Adrenal gland (tissue), 12 donors: ENCODE results near the gene HIKESHI. TPM values are rescaled to one million over a fixed set of nuclear protein-coding genes. Genes with fewer than 3 reads are reported as not detected.
A peak's percentile ranks its signal among the peaks of the same experiment; 100 is the strongest.
"Not testable (repeated sequence)": the region's sequence is repeated elsewhere in the genome, so short reads cannot be mapped to it uniquely, and the experiment has no call there.

Experiments used
- DNase-seq, 7 donors: peaks; one replicate each; pipeline ENCODE4 v3.0.0-alpha.2; 2019 to 2020
- H3K27ac ChIP-seq, 5 donors: fragments of 200-600 bp; sonication (generic) in 4 of 5; 1 replicate in 3 of 5; 2 replicates in 2 of 5; pipeline versions ENCODE4 v1.5.1 to v1.8.0; 2016 to 2020; ENCODE audit warnings: mild to moderate bottlenecking in 1 of 5
- H3K27me3 ChIP-seq: fragments of 200-600 bp; 2 replicates; pipeline ENCODE4 v1.8.0; 2021
- H3K36me3 ChIP-seq, 2 donors: fragments of 200-600 bp; replicated peaks in 1 of 2; 1 replicate in 1 of 2; 2 replicates in 1 of 2; pipeline versions ENCODE4 v1.5.1 to v1.8.0; 2018 to 2022
- H3K4me1 ChIP-seq, 2 donors: fragments of 200-600 bp; replicated peaks in 1 of 2; 1 replicate in 1 of 2; 2 replicates in 1 of 2; pipeline versions ENCODE4 v1.5.1 to v1.8.0; 2018 to 2021
- H3K4me3 ChIP-seq, 4 donors: fragments of 200-600 bp; sonication (generic) in 3 of 4; one replicate each; pipeline ENCODE4 v1.5.1; 2016 to 2018
- H3K9me3 ChIP-seq, 3 donors: fragments of 200-600 bp; sonication (generic) in 1 of 3; replicated peaks in 1 of 3; 1 replicate in 2 of 3; 2 replicates in 1 of 3; pipeline versions ENCODE4 v1.5.1 to v1.8.0; 2016 to 2021
- POLR2A ChIP-seq, 2 donors: fragments of 450-650 bp; IDR thresholded peaks; one replicate each; pipeline ENCODE4 v1.6.1; 2017; ENCODE audit warnings: antibody characterized with exemption in 2 of 2, mild to moderate bottlenecking in 2 of 2, moderate library complexity in 1 of 2
- WGBS, 4 donors: extraction: QIAGEN DNeasy Blood & Tissue Kit in 2 of 4; methylation state at CpG; one replicate each; pipeline versions ENCODE4 v1.1.5 to v1.1.7; 2013 to 2017; 5-methylcytosine and 5-hydroxymethylcytosine counted together
- intact Hi-C, 2 donors: fragments of 100-400 bp; cut with DNase I; formaldehyde crosslinking; loops; one replicate each; pipeline versions ENCODE4 v1.14.1 to v1.15.0; 2022 to 2023
- polyA plus RNA-seq, 3 donors: library from polyadenylated mRNA; stranded (reverse); fragments of 200-250 nt in 2 of 3; fragments of 350-450 nt in 1 of 3; fragmentation: Illumina TruSeq in 1 of 3; extraction: RNeasy Lipid Tissue Mini Kit (QIAGEN cat#74804) in 1 of 3; gene quantifications; one replicate each; pipeline ENCODE4 v1.2.3, GENCODE V29; 2013 to 2014
- total RNA-seq, 9 donors: library from RNA; depleted of rRNA in 4 of 9; stranded (reverse); fragments of >200 nt in 4 of 9; fragments of 120-200 nt in 1 of 9; fragmentation: NEBNext Ultra II Directional in 1 of 9; extraction: Animal tissue kit (Norgen Biotek cat#: 25700) in 1 of 9; gene quantifications; one replicate each; pipeline versions ENCODE4 v1.1.0 to v1.2.4, GENCODE V29; 2013 to 2023
- TF ChIP-seq, protein P1 (sequence below), 6 experiments: fragments of 450-650 bp in 4 of 6; fragments of 200-600 bp in 2 of 6; sonication (generic) in 1 of 6; IDR thresholded peaks; 1 replicate in 5 of 6; 2 replicates in 1 of 6; pipeline versions ENCODE4 v1.5.1 to v1.8.0; 2016 to 2021; ENCODE audit warnings: antibody characterized with exemption in 6 of 6, mild to moderate bottlenecking in 2 of 6, moderate library complexity in 1 of 6
- donor health status: healthy with polysubstance abuse.
- donor health status: Bipolar disorder and iron deficiency.
- donor health status: DM: yes; HTN: yes; CAD: no.
- donor health status: DM: no; HTN: no; CAD: no.
- donor health status: DM: no; HTN: no; CAD: no.
- donor health status: DM: yes; HTN: yes; CAD: no.

HIKESHI gene
- total and polyA plus RNA-seq, 12 donors = 30.4 to 48.2 (median 37.3) TPM

DNA sequence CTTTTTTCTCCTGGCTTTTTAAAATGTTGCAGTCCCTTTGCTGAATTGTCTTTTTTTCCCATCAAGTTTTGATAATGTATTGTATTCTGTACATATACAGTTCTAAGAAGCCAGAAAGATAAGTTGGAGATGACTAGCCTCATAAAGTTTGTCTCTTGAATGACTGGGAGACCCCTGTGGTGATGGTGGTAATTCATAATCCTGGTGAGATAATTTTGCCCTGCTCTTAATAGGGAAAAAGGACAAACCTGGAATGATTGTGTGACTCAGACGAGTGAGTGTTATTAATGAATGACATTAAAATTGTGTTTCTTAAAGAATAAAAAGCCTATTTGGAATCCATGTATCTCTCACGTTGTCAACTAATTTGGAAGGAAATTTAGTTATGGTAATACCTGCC, 1.2 kb downstream of the HIKESHI start:
- intact Hi-C loops = no loop called here
- 48 to 71% (median 56%) methylated on average over 2 of the region's 2 CpGs for WGBS, 4 donors

DNA sequence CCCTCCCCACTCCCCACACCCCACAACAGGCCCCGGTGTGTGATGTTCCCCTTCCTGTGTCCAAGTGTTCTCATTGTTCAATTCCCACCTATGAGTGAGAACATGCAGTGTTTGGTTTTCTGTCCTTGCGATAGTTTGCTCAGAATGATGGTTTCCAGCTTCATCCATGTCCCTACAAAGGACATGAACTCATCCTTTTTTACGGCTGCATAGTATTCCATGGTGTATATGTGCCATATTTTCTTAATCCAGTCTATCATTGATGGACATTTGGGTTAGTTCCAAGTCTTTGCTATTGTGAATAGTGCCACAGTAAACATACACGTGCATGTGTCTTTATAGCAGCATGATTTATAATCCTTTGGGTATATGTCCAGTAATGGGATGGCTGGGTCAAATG, 6.7 kb downstream of the HIKESHI start:
- WGBS, 4 donors = 67 to 98% (median 96%) methylated on average over 1 to 4 of the region's 4 CpGs
- H3K27me3 ChIP-seq, intact Hi-C loops, H3K27ac ChIP-seq, H3K4me1 ChIP-seq, DNase-seq, H3K4me3 ChIP-seq, H3K9me3 ChIP-seq, H3K36me3 ChIP-seq: not testable (repeated sequence)

More for the DNA sequence above, 1.2 kb downstream of the HIKESHI start:
- no peaks in the 10 kb centered on the region for H3K9me3 ChIP-seq
- H3K4me3 ChIP-seq = peak overlapping the region in 1 of 4 donors; percentile 63
- no peaks in the 10 kb centered on the region for H3K27me3 ChIP-seq
- peaks cover 11 to 14% of the 10 kb centered on the region in 2 donors for H3K4me1 ChIP-seq
- no peaks in the 10 kb centered on the region for H3K36me3 ChIP-seq
- TF ChIP-seq, protein P1, sequence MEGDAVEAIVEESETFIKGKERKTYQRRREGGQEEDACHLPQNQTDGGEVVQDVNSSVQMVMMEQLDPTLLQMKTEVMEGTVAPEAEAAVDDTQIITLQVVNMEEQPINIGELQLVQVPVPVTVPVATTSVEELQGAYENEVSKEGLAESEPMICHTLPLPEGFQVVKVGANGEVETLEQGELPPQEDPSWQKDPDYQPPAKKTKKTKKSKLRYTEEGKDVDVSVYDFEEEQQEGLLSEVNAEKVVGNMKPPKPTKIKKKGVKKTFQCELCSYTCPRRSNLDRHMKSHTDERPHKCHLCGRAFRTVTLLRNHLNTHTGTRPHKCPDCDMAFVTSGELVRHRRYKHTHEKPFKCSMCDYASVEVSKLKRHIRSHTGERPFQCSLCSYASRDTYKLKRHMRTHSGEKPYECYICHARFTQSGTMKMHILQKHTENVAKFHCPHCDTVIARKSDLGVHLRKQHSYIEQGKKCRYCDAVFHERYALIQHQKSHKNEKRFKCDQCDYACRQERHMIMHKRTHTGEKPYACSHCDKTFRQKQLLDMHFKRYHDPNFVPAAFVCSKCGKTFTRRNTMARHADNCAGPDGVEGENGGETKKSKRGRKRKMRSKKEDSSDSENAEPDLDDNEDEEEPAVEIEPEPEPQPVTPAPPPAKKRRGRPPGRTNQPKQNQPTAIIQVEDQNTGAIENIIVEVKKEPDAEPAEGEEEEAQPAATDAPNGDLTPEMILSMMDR (IDR thresholded peaks at IDR 0.05) = no peak
- no peak for TF ChIP-seq POLR2A (IDR thresholded peaks at IDR 0.05)
- DNase-seq = no peak
- H3K27ac ChIP-seq = no peak overlapping the region

DNA sequence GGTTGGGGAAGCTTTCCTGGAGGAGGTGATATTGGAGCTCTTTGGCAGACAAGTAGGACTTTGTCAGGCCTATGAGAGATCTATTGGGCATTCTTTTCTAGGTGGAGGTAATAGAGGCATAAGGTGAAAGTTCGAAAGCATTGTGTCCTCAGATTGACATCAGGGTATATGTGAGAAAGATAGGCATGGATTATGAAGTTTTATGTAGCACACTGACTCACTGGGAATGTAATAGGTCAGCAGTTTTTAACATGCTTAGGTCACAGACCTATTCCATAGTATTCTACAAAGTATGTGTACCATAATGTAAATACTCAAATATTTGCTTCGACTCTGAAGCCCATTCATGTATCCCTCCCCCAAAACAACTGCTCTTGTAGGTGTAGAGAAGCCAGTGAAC, 11.8 kb downstream of the HIKESHI start:
- intact Hi-C loops = no loop called here
- DNase-seq = no peak
- no peak overlapping the region for H3K4me3 ChIP-seq
- no peaks in the 10 kb centered on the region for H3K4me1 ChIP-seq
- TF ChIP-seq, protein P1 (IDR thresholded peaks at IDR 0.05) = no peak
- no peak for TF ChIP-seq POLR2A (IDR thresholded peaks at IDR 0.05)
- WGBS, 4 donors = 92 to 97% (median 96%) methylated on average over 2 of the region's 2 CpGs
- H3K27ac ChIP-seq = no peak overlapping the region
- H3K9me3 ChIP-seq = no peaks in the 10 kb centered on the region
- no peaks in the 10 kb centered on the region for H3K27me3 ChIP-seq
- peaks cover 0 to 2% of the 10 kb centered on the region in 2 donors for H3K36me3 ChIP-seq

DNA sequence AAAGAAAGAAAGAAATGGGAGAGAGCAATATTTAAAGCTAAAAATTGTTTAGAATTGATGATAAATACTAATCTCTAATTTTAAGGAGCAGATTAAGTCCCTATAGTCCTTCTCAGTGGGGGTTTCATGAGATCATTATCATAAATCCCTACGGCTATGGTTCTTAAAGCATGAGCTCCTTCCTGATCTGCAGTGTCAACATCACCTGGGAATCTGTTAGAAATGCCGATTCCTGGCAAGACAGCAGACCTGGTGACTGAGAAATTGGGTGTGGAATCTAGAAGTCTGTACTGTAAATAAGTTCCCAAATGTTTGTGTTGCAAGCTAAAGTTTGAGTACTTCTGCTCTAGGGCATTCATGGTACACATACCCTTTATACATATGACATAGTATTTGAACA, 12.6 kb downstream of the HIKESHI start:
- Histone ChIP-seq H3K4me3 (no peak overlapping the region), H3K27ac (no peak overlapping the region), H3K27me3 (no peaks in the 10 kb centered on the region), H3K9me3 (no peaks in the 10 kb centered on the region), H3K4me1 (no peaks in the 10 kb centered on the region), H3K36me3 (peaks cover 0 to 9% of the 10 kb centered on the region in 2 donors)
- TF ChIP-seq, protein P1 (IDR thresholded peaks at IDR 0.05) = no peak
- no peak for TF ChIP-seq POLR2A (IDR thresholded peaks at IDR 0.05)
- intact Hi-C loops = no loop called here
- DNase-seq = no peak
- WGBS, 4 donors = 92 to 96% (median 94%) methylated on average over 2 of the region's 2 CpGs

DNA sequence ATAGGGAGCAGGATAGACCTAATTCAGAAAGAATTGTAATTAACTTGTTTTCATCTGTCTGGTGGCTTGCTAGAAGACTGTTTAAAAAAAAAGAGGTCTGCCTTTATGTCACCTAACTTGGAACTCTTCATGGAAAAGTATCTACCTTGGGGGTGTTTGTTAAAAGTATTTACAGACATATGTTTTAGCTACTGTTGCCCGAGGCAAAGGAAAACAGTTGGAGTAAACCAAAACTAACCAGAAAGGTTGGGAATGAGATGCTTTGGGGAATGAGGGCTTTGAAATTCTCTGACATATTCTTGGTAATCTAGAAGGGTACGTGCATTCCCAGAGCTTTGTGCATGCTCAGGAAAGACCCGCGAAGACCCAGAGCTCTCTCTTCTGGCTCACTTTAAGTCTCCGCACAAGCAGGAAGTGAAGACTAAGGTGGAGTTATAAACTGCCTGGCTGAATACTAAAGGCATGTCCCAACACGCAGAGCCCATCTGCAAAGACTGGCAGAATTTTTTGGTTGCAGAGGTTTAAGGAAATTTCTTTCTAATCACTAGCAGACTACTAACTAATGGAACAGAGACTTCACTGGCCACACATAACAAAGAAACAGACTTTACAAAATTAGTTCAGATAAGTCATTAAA, 33.2 kb downstream of the HIKESHI start:
- 96 to 99% (median 99%) methylated on average over 6 of the region's 6 CpGs for WGBS, 4 donors
- no peaks in the 10 kb centered on the region for H3K27me3 ChIP-seq
- TF ChIP-seq, protein P1 (IDR thresholded peaks at IDR 0.05) = no peak
- no peak for TF ChIP-seq POLR2A (IDR thresholded peaks at IDR 0.05)
- H3K36me3 ChIP-seq = peaks cover 0 to 20% of the 10 kb centered on the region in 2 donors
- DNase-seq = no peak
- no peaks in the 10 kb centered on the region for H3K4me1 ChIP-seq
- H3K27ac ChIP-seq = no peak overlapping the region
- no peak overlapping the region for H3K4me3 ChIP-seq
- intact Hi-C loops = no loop called here
- no peaks in the 10 kb centered on the region for H3K9me3 ChIP-seq
